HCT116 (cell line): ENCODE measurements around the gene KLHL6. TPM values are rescaled to one million over a fixed set of nuclear protein-coding genes. Genes with fewer than 3 reads are reported as not detected.

Source experiments
- ATAC-seq: fragments of 200-7000 bp; cut with Tn5 transposase; 2 replicates; pipeline ENCODE4 v1.9.1; 2020; ENCODE audit warnings: mild to moderate bottlenecking, moderate library complexity
- BruUV-seq: library from RNA; stranded (reverse); fragments of 400-500 nt; replicated peaks from 2 replicates; lab custom pipeline; 2021; lab: Mats Ljungman, UMichigan
- CTCF ChIA-PET: fragments of 300-600 bp; sonication (Branson Sonifier 250); formaldehyde crosslinking; loops from one replicate; lab custom pipeline; 2021; ENCODE audit warnings: antibody characterized with exemption; lab: Charles Lee
- POLR2A ChIA-PET: fragments of 300-600, 350-600 bp; sonication (Branson Sonifier 250); formaldehyde crosslinking; loops from one replicate; lab custom pipeline; 2021; ENCODE audit warnings: antibody characterized with exemption; lab: Charles Lee
- RAD21 ChIA-PET, 2 experiments: fragments of 300-600 bp; sonication (Branson Sonifier 250); formaldehyde crosslinking; loops; one replicate each; lab custom pipeline; 2023; ENCODE audit warnings: low total read pairs in 2 of 2; ENCODE audit not compliant: uncharacterized antibody in 2 of 2, unreplicated experiment in 2 of 2, low non-redundant PET in 1 of 2; lab: Charles Lee
- DNase-seq: peaks from one replicate; pipeline ENCODE4 v3.0.0-alpha.2; 2010; ENCODE audit warnings: low read depth, low spot score
- H2AFZ ChIP-seq: fragments of 200-600 bp; shearing (Covaris generic), sonication (generic); 2 replicates; pipeline ENCODE4 v1.6.1; 2017; ENCODE audit warnings: low read depth, mixed run types, mixed read lengths, antibody characterized with exemption, low read length; ENCODE audit not compliant: poor library complexity, severe bottlenecking
- H3K27ac ChIP-seq: 2 replicates; pipeline ENCODE4 v1.5.1; 2012; ENCODE audit warnings: low read depth, low read length
- H3K27me3 ChIP-seq: fragments of 200-600 bp; sonication (generic); 2 replicates; pipeline ENCODE4 v1.6.1; 2016; ENCODE audit warnings: mixed run types, low read length, mixed read lengths; ENCODE audit not compliant: insufficient read depth
- H3K36me3 ChIP-seq, 2 experiments: fragments of 200-500 bp in 1 of 2; fragments of 200-600 bp in 1 of 2; sonication (Bioruptor generic) in 1 of 2; sonication (generic) in 1 of 2; 2 replicates each; pipeline versions ENCODE4 v1.5.1 to v1.6.1; 2014 to 2016; ENCODE audit warnings: low read length in 2 of 2, inconsistent platforms in 1 of 2, mixed read lengths in 1 of 2, mixed run types in 1 of 2; ENCODE audit not compliant: insufficient read depth in 2 of 2, control insufficient read depth in 1 of 2
- H3K4me1 ChIP-seq, 2 experiments: fragments of 200-600 bp in 1 of 2; sonication (generic) in 1 of 2; 2 replicates each; pipeline versions ENCODE4 v1.5.1 to v1.6.1; 2012 to 2017; ENCODE audit warnings: low read length in 2 of 2, inconsistent platforms in 1 of 2, mild to moderate bottlenecking in 1 of 2, mixed read lengths in 1 of 2, mixed run types in 1 of 2, moderate library complexity in 1 of 2; ENCODE audit not compliant: insufficient read depth in 2 of 2, control insufficient read depth in 1 of 2
- H3K4me2 ChIP-seq: fragments of 200-600 bp; sonication (generic); 2 replicates; pipeline ENCODE4 v1.6.1; 2017; ENCODE audit warnings: mixed run types, low read length, mixed read lengths
- H3K4me3 ChIP-seq, 2 experiments: fragments of 200-600 bp in 1 of 2; sonication (generic) in 1 of 2; replicated peaks in 1 of 2; 2 replicates each; pipeline ENCODE4 v1.5.1; 2011 to 2016; ENCODE audit warnings: low read length in 2 of 2, control low read depth in 1 of 2, low read depth in 1 of 2, mild to moderate bottlenecking in 1 of 2, mixed read lengths in 1 of 2, mixed run types in 1 of 2
- H3K79me2 ChIP-seq: fragments of 200-600 bp; sonication (generic); 2 replicates; pipeline ENCODE4 v1.6.1; 2017; ENCODE audit warnings: mild to moderate bottlenecking, mixed run types, low read length, moderate library complexity, mixed read lengths; ENCODE audit not compliant: insufficient read depth
- H3K9ac ChIP-seq: fragments of 200-600 bp; sonication (generic); 2 replicates; pipeline ENCODE4 v1.6.1; 2016; ENCODE audit warnings: low read length, mixed read lengths
- H3K9me2 ChIP-seq: fragments of 200-600 bp; sonication (generic), shearing (Covaris generic); 2 replicates; pipeline ENCODE4 v1.6.1; 2017; ENCODE audit warnings: mixed run types, mild to moderate bottlenecking, moderate library complexity; ENCODE audit not compliant: insufficient read depth
- H3K9me3 ChIP-seq, 2 experiments: fragments of 200-500 bp in 1 of 2; fragments of 200-600 bp in 1 of 2; sonication (Bioruptor generic) in 1 of 2; sonication (generic) in 1 of 2; 2 replicates each; pipeline ENCODE4 v1.6.1; 2014 to 2017; ENCODE audit warnings: low read length in 2 of 2, mixed read lengths in 2 of 2, inconsistent platforms in 1 of 2, low read depth in 1 of 2, mild to moderate bottlenecking in 1 of 2, mixed run types in 1 of 2, moderate library complexity in 1 of 2; ENCODE audit not compliant: control insufficient read depth in 1 of 2, insufficient read depth in 1 of 2
- H4K20me1 ChIP-seq: fragments of 200-600 bp; sonication (generic), shearing (Covaris generic); 2 replicates; pipeline ENCODE4 v1.6.1; 2017; ENCODE audit warnings: mixed run types, mild to moderate bottlenecking, moderate library complexity; ENCODE audit not compliant: insufficient read depth
- CBX3 ChIP-seq: IDR thresholded peaks from 2 replicates; pipeline ENCODE4 v1.6.1; 2012; ENCODE audit warnings: low read depth
- CTCF ChIP-seq, 3 experiments: fragments of 200-600 bp in 1 of 3; sonication (generic) in 1 of 3; IDR thresholded peaks in 2 of 3; conservative IDR thresholded peaks in 1 of 3; 2 replicates each; pipeline ENCODE4 v1.5.1; 2012 to 2017; ENCODE audit warnings: low read depth in 2 of 3, low read length in 2 of 3, antibody characterized with exemption in 1 of 3, borderline replicate concordance in 1 of 3, control low read depth in 1 of 3, mild to moderate bottlenecking in 1 of 3, mixed read lengths in 1 of 3, mixed run types in 1 of 3, moderate library complexity in 1 of 3; ENCODE audit not compliant: insufficient read depth in 1 of 3
- EGR1 ChIP-seq: IDR thresholded peaks from 2 replicates; pipeline ENCODE4 v1.6.1; 2012; ENCODE audit warnings: low read depth
- POLR2AphosphoS5 ChIP-seq: IDR thresholded peaks from 2 replicates; pipeline ENCODE4 v1.6.1; 2011; ENCODE audit warnings: mild to moderate bottlenecking, low read depth, low read length, moderate library complexity
- ZNF274 ChIP-seq: fragments of 200-500 bp; sonication (Bioruptor generic); IDR thresholded peaks from 2 replicates; pipeline ENCODE4 v1.6.1; 2014; ENCODE audit warnings: mild to moderate bottlenecking, low read depth, low read length, inconsistent platforms
- intact Hi-C: fragments of 100-400 bp; cut with micrococcal nuclease; formaldehyde crosslinking; loops from 2 replicates; pipeline ENCODE4 v1.10.0; 2022
- total RNA-seq: library from RNA; stranded (reverse); gene quantifications from one replicate; pipeline ENCODE4 v1.2.1, GENCODE V29; 2021; ENCODE audit not compliant: unreplicated experiment

KLHL6 gene
- total RNA-seq, 1 experiment from 2014 or later = 0.15 TPM

- TF ChIP-seq CTCF (IDR thresholded peaks at IDR 0.05 in 2 of 3, conservative IDR thresholded peaks at IDR 0.05 in 1 of 3; ENCODE audit: borderline replicate concordance in 1 of 3, insufficient read depth in 1 of 3, low read depth in 2 of 3, low read length in 2 of 3) (no peak), EGR1 (no peak), POLR2AphosphoS5 (no peak)
Measured at GRCh38 chr3:183536238-183536880, 19.1 kb downstream of the KLHL6 start (continued).

DNA sequence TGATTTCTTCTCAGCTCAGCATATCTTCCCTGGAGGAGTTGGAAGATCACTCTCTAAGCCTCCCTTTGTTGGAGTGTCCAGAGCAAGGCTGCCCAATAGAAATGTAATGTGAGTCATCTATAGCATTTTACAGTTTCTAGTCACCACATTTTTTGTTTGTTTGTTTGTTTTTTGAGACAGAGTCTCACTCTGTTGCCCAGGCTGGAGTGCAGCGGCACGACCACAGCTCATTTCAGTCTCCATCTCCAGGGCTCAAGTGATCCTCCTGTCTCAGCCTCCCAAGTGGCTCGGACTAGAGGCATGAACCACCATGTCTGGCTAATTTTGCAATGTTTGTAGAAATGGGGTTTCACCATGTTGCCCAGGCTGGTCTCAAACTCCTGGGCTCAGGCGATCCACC is 21.3 kb downstream of the KLHL6 start:
- TF ChIP-seq ZNF274 (no peak), CBX3 (no peak)
- Histone ChIP-seq H3K27ac (no peak overlapping the region), H3K9me2 (no peaks in the 10 kb centered on the region), H3K4me2 (no peak overlapping the region), H3K9ac (no peak overlapping the region), H2AFZ (no peak overlapping the region), H3K27me3 (peaks cover 10% of the 10 kb centered on the region; the same call in 1 of the 2 replicates), H3K4me1 (no peaks in the 10 kb centered on the region), H3K9me3 (no peaks in the 10 kb centered on the region), H3K4me3 (no peak overlapping the region), H4K20me1 (no peaks in the 10 kb centered on the region), H3K36me3 (no peaks in the 10 kb centered on the region), H3K79me2 (no peaks in the 10 kb centered on the region)
- no TSS peak for BruUV-seq
- DNase-seq = no peak
- ChIA-PET RAD21 (no interaction called here), CTCF (no interaction called here), POLR2A (no interaction called here)
- ATAC-seq = no peak
- intact Hi-C loops = no loop called here
